Measurements from ENCODE around the gene DNAJB1. TPM values are rescaled to one million over a fixed set of nuclear protein-coding genes. Genes with fewer than 3 reads are reported as not detected.

Gene DNAJB1
- total RNA-seq, 1 experiment from 2014 or later = 77.7 TPM

- DNase-seq = peak; percentile 69
- Histone ChIP-seq H3K4me1 (ENCODE audit: insufficient read depth, low read length) (no peaks in the 10 kb centered on the region; the same call in 1 of the 2 replicates), H3K23ac (ENCODE audit: insufficient read length, low read depth, low read length) (no peak within 1 kb of the TSS), H2BK120ac (ENCODE audit: low read depth, low read length, poor library complexity, severe bottlenecking) (no peak within 1 kb of the TSS), H3K9ac (ENCODE audit: extremely low read depth, insufficient read length, low read length) (no peak within 1 kb of the TSS), H3K14ac (ENCODE audit: insufficient read depth, low read length) (no peak within 1 kb of the TSS; the same call in 1 of the 2 replicates), H3K27ac (ENCODE audit: insufficient read length, low read depth, low read length) (no peak within 1 kb of the TSS), H3K18ac (ENCODE audit: insufficient read length, low read depth, low read length) (peak within 1 kb of the TSS; percentile 21), H2BK12ac (ENCODE audit: insufficient read length, low read depth, low read length) (no peak within 1 kb of the TSS), H2BK5ac (ENCODE audit: insufficient read length, low read length) (no peak within 1 kb of the TSS), H2BK15ac (ENCODE audit: low read depth, low read length) (peak within 1 kb of the TSS; percentile 55; the same call in 1 of the 2 replicates), H3K56ac (ENCODE audit: insufficient read length, low read depth, low read length) (no peak within 1 kb of the TSS), H3T11ph (ENCODE audit: low read length) (no peak within 1 kb of the TSS), H3K4ac (ENCODE audit: low read depth, low read length) (no peak within 1 kb of the TSS), H4K8ac (replicated peaks; ENCODE audit: insufficient read length, low read depth, low read length) (no peak within 1 kb of the TSS), H2BK20ac (ENCODE audit: low read depth, low read length, poor library complexity, severe bottlenecking) (no peak within 1 kb of the TSS), H3K9me3 (ENCODE audit: control insufficient read depth, low read depth, low read length) (no peaks in the 10 kb centered on the region), H4K5ac (ENCODE audit: insufficient read length, low read depth, low read length) (no peak within 1 kb of the TSS), H2AFZ (ENCODE audit: low read length) (no peak within 1 kb of the TSS), H4K91ac (ENCODE audit: insufficient read length, low read depth, low read length) (no peak within 1 kb of the TSS), H3K27me3 (ENCODE audit: insufficient read depth, low read length) (no peaks in the 10 kb centered on the region), H2AK5ac (ENCODE audit: insufficient read length, low read length) (no peak within 1 kb of the TSS), H3K4me2 (ENCODE audit: insufficient read depth, insufficient read length, low read length) (no peak within 1 kb of the TSS), H4K20me1 (ENCODE audit: control insufficient read depth, insufficient read depth, insufficient read length) (no peaks in the 10 kb centered on the region), H3K79me2 (ENCODE audit: insufficient read depth, low read length) (no peaks in the 10 kb centered on the region), H3K23me2 (ENCODE audit: insufficient read length, low read depth, low read length, poor library complexity, severe bottlenecking) (peaks cover 7% of the 10 kb centered on the region), H3K79me1 (ENCODE audit: insufficient read depth, low read depth, low read length, poor library complexity, severe bottlenecking) (no peaks in the 10 kb centered on the region)
- no CpG with 5 or more reads among the region's 33 CpGs for WGBS (ENCODE audit: extremely low coverage, insufficient read length, low lambda C conversion rate)
- Mint-ChIP-seq H3K4me3 (no peak within 1 kb of the TSS; a peak in 3 of 5 replicates), H3K9me3 (no peaks in the 10 kb centered on the region; a peak in 1 of 5 replicates), H3K27me3 (ENCODE audit: low read depth) (peaks cover 2% of the 10 kb centered on the region; the same call in 1 of the 2 replicates), H3K4me1 (peaks cover 20 to 39% of the 10 kb centered on the region in 2 experiments), H3K36me3 (ENCODE audit: insufficient read depth in 1 of 3, low read depth in 3 of 3) (peaks cover 6 to 27% (median 12%) of the 10 kb centered on the region in 3 experiments; a peak in 6 of 7 replicates), H3K27ac (peak within 1 kb of the TSS in 2 of 3 experiments; percentile 86 to 88; a peak in 4 of 7 replicates)
- peak; percentile 64 for TF ChIP-seq CTCF (conservative IDR thresholded peaks at IDR 0.05)
These were observed 42.7 kb downstream of the DNAJB1 start, which contains the start of gene PTGER1 for GRCh38 chr19:14475251-14476073. TSS of gene PTGER1 (minus strand) at chr19:14475354. CDS start at chr19:14474320, 1,034 bp downstream.

Measured in H9 (cell line).